PC-9 (cell line): ENCODE measurements around the gene OR5V1.

Source experiments
- EZH2 ChIP-seq: fragments of 200-600 bp; sonication (generic); IDR thresholded peaks from 2 replicates; pipeline ENCODE4 v1.8.0; 2017; ENCODE audit warnings: antibody characterized with exemption, low read depth
- TF ChIP-seq, protein P1 (sequence below): fragments of 200-600 bp; sonication (generic); conservative IDR thresholded peaks from 2 replicates; pipeline ENCODE4 v1.6.1; 2017; ENCODE audit warnings: mixed run types, antibody characterized with exemption, mild to moderate bottlenecking, moderate library complexity

DNA sequence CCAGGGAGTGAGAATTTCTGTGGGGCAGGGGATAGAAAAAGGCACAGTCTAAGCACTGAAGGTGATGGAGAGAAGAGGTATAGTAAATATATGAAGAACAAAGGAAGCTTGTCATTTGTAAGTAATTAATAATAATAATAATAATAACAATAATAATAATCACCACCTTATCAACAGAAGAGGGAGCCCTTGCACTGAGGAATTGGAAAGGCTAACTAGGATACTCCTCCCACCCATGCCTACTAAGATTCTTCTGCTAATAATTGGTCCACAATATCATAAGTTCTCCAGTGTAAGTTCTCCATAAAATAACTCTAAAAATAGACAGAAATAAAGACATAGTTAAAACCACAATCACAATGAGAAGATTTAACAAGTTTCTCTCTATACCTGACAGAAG is 7.3 kb upstream of the OR5V1 start:
- TF ChIP-seq, protein P1, sequence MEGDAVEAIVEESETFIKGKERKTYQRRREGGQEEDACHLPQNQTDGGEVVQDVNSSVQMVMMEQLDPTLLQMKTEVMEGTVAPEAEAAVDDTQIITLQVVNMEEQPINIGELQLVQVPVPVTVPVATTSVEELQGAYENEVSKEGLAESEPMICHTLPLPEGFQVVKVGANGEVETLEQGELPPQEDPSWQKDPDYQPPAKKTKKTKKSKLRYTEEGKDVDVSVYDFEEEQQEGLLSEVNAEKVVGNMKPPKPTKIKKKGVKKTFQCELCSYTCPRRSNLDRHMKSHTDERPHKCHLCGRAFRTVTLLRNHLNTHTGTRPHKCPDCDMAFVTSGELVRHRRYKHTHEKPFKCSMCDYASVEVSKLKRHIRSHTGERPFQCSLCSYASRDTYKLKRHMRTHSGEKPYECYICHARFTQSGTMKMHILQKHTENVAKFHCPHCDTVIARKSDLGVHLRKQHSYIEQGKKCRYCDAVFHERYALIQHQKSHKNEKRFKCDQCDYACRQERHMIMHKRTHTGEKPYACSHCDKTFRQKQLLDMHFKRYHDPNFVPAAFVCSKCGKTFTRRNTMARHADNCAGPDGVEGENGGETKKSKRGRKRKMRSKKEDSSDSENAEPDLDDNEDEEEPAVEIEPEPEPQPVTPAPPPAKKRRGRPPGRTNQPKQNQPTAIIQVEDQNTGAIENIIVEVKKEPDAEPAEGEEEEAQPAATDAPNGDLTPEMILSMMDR, result no peak
- TF ChIP-seq EZH2, result no peak
